Measurements from ENCODE around the gene PFN4.
"Not testable (repeated sequence)": the region's sequence is repeated elsewhere in the genome, so short reads cannot be mapped to it uniquely, and the experiment has no call there.

PFN4 gene, protein sequence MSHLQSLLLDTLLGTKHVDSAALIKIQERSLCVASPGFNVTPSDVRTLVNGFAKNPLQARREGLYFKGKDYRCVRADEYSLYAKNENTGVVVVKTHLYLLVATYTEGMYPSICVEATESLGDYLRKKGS

DNA sequence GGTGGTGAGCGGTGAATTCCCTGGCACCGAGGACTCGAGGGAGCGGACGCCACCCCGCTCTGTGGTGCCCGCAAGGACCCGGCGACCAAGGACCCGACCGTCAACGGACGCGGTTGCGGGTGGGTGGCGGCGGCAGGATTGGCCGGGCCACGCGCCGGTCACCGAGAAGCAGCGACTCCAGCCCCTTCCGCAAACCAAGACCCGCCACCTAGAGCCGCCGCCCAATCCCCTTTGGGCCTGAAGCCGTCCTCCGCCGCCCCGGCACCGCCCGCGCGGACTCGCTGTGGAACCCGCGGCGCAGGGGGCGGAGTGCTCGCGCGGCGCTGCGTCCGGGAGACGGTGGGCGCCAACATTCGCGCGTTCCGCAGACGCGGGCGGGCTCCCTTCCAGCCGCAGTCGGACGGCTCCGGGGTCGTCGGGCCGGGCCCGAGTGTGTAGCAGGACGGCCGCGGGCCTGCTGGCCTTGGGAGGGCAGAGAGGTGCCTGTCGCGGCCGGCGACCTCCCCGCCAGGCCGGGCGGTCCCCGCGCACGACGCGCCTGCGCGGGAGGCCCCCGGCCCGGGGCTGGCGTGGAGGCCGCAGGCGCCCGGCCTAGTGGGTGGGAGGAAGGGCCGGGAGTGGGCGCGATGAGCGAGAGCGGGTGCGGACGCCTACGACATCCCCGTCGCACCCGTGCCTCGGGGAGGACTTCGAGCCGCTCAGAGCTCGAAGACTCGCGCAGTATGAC is at the start of gene PFN4, which contains the start of gene FAM228B:
Gene PFN4, minus strand, starts transcription at position 140 of the 727 bp plus-strand sequence. CDS start 799 bp downstream, outside the sequence.
Gene FAM228B, plus strand, starts transcription at position 275 of the 727 bp plus-strand sequence. CDS start 893 bp downstream, outside the sequence.
- peak; percentile 66 for DNase-seq (ENCODE audit: low read depth)

- DNase-seq (ENCODE audit: low read depth) = no peak
Observed at GRCh38 chr2:24169023-24169422, 45.9 kb upstream of the PFN4 start.

DNA sequence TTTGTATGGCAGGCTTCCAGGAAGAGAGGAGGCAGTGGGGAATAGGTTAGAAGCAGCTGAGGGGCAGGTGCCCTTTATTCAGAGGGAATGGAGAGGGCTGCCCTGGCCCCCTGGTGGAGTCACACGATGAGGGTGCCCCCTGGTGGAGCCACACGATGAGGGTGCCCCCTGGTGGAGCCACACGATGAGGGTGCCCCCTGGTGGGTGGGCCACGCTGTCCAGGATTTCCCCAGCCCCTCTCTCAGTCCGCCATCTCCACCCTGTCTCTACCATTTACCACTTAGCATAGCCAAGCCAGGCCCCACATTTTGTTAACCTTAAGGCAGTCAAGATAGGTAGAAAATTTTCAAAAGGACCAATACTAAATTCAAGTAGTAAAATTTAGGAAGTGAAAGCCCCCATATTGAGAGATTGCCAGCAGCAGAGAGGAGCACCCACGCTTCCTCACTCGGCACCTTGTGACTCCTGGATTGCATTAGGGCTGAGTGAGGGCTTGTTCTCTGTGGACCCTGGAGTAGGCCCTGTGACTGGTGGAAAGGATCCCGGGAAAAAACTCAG is 41.4 kb upstream of the PFN4 start:
- no peak for DNase-seq (ENCODE audit: low read depth)

DNA sequence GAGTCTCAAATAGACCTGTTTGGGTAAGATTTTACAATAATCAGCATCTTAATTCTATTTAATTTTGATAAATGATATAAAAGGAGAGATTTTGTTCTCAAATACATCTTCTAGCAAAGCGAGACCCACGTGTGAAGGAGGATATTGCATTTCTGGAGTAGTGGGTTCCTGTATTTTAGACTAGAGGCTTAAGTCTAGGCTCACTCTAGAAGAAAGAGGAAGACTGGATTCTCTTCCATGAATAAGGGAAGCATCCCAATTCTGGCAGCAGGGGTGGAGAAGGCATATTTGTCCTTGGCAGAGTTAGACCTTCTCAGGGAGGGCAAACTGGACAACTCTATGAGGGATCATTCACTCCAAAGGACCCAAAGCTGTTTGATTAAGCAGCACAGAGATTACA is 40.5 kb upstream of the PFN4 start:
- DNase-seq (ENCODE audit: low read depth) = no peak

- no peak for DNase-seq (ENCODE audit: low read depth)
Observed at GRCh38 chr2:24163186-24163585, 40.1 kb upstream of the PFN4 start.

- DNase-seq (ENCODE audit: low read depth) = no peak
Observed at GRCh38 chr2:24162494-24162893, 39.4 kb upstream of the PFN4 start.

- DNase-seq (ENCODE audit: low read depth) = no peak
Observed at GRCh38 chr2:24160761-24161160, 37.6 kb upstream of the PFN4 start.

- DNase-seq (ENCODE audit: low read depth) = no peak
Observed at GRCh38 chr2:24159708-24160107, 36.6 kb upstream of the PFN4 start.

DNA sequence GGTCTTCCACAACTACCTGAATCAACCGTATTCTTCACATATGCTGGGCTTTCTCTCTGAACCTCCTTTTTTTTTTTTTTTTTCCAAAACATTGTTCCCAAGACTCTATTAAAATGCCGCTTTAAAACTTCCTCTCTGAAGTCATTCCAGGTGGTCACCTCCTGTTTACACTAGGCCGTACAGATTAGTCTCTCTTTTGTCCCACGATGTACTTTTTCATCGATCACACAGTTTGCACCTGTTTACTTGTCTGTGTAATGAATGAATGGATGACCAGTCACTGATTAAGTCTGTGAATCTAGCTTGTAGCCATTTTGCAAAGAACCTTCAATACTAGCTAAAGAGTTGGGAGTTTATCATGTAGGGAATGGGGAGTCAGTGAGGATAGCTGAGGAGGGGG is 35.0 kb upstream of the PFN4 start:
- no peak for DNase-seq (ENCODE audit: low read depth)

DNA sequence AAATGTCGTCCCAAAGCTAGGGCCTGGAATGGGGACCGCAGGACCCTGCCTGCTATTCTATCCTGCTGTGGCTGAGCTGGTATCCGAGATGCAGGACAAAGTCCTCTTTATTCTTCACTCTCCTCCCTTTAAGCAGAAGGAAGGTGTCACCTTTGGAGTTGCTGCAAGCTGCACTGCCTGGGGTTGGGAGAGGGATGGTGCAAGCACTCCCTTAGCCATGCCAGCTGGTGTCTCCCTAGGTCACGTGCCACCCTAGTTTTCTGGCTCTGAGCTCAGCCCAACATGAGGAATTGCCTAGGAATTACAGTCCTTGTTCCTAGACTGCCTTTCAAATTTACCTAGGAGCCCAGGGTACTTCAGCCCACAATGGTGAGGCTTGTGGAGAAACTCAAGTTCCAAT is 30.3 kb upstream of the PFN4 start:
- DNase-seq (ENCODE audit: low read depth) = no peak

- no peak for DNase-seq (ENCODE audit: low read depth)
Observed at GRCh38 chr2:24152413-24153197, 29.5 kb upstream of the PFN4 start.

DNA sequence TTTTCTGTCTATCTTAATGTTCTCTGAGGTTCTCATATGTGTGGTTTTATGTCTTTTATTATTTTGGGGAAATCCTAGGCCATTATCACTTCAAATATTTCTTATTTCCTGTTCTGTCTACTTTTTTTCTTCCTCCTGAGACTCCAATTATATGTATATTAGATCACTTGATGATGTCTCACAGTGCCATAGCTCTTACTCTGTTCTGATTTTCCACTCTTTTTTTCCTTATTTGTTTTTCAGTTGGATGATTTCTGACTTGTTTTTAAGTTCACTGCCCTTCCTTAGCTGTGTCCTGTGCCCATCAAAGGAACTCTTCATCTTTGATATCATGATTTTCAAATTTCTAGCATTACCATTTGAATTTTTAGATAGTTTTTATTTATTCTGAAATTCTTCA is 24.2 kb upstream of the PFN4 start:
- no peak for DNase-seq (ENCODE audit: low read depth)

DNA sequence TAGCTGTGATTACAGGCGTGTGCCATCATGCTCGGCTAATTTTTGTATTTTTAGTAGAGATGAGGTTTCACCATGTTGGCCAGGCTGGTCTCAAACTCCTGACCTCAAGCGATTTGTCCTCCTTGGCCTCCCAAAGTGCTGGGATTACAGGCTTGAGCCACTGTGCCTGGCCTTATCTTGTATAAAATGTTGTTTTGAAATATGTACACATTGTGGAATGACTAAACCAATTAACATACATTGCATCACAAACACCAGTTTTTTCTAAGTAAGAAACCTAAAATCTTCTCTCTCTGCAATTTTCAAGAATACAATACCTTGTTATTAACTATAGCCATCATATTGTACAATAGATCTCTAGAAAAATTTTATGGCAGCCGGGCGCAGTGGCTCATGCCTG is 17.2 kb upstream of the PFN4 start:
- not testable (repeated sequence) for DNase-seq (ENCODE audit: low read depth)

- DNase-seq (ENCODE audit: low read depth) = no peak
Observed at GRCh38 chr2:24132543-24132942, 9.4 kb upstream of the PFN4 start.

DNA sequence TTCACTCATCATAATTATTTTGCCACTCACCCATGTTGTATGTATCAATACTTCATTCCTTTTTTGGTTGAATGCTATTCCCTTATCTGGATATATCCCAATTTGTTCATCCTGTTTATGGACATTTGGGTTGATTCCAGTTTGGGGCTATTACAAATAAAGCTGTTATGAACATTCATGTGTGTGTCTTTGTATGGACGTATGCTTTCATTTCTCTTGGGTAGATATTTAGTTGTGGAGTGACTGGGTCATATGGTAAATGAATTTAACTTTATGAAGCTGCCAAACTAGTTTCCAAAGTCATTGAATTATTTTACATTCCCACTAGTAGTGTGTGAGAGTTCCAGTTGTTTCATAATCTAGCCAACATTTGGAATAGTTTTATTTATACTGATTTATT is 2.8 kb upstream of the PFN4 start:
- DNase-seq (ENCODE audit: low read depth) = no peak

- DNase-seq (ENCODE audit: low read depth) = no peak
Observed at GRCh38 chr2:24123922-24124580, 917 bp upstream of the PFN4 start.

- DNase-seq (ENCODE audit: low read depth) = no peak
Observed at GRCh38 chr2:24122366-24123194, 554 bp downstream of the PFN4 start.

- DNase-seq (ENCODE audit: low read depth) = no peak
Observed at GRCh38 chr2:24121469-24121868, 1.7 kb downstream of the PFN4 start.

DNA sequence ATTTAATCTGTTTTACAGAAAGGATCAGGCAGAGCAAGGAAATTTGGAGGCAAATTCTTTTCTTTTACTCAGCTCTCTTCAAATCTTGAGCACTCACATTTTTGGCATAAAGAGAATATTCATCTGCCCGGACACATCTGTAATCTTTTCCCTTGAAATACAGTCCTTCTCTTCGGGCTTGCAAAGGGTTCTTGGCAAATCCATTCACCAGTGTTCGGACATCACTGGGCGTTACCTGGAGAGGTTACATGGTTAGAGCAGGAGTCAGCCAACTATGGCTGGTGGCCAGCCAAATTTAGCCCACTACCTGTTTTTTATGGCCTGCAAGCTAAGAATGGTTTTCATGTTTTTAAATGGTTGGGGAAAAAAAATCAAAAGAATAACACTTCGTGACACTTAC is 2.1 kb downstream of the PFN4 start:
- DNase-seq (ENCODE audit: low read depth) = no peak

- no peak for DNase-seq (ENCODE audit: low read depth)
Observed at GRCh38 chr2:24117902-24118301, 5.2 kb downstream of the PFN4 start.

DNA sequence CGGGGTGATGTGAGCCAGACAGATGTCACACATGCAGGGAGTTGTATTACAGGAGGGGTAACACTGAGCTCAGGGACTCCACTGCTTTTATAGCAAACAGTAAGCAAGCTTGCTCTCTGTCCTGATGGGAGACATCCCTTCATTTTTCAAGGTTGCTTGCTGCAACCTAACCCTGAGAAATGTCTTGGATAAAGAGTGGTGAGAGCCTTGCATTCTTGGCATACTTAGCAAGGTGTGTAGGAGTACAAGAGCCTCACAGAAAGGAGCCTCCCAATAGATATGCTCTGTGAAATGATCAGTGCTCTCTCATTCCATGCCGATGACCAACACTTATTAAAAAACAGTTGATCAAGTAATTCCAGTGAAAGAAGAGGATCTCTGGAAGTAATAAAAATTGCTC is 8.1 kb downstream of the PFN4 start:
- DNase-seq (ENCODE audit: low read depth) = no peak

Data from GM04504 (cell line).